K562 (cell line): ENCODE results near the gene RERE. TPM values are rescaled to one million over a fixed set of nuclear protein-coding genes. Genes with fewer than 3 reads are reported as not detected.

Source experiments
- CBFA2T2 ChIP-seq: fragments of 450-650 bp; conservative IDR thresholded peaks from 2 replicates; pipeline ENCODE4 v1.6.1; 2017; ENCODE audit warnings: mild to moderate bottlenecking
- CUX1 ChIP-seq: fragments of 200-800 bp; sonication (Bioruptor generic); IDR thresholded peaks from 2 replicates; pipeline ENCODE4 v1.6.1; 2016; ENCODE audit warnings: missing genetic modification characterization, missing compliant biosample characterization
- ETV6 ChIP-seq, 3 experiments: fragments of 150-350 bp in 1 of 3; sonication (generic) in 1 of 3; formaldehyde crosslinking in 1 of 3; IDR thresholded peaks; 2 replicates each; pipeline versions ENCODE4 v1.6.1 to v1.8.0; 2014 to 2022; ENCODE audit warnings: borderline replicate concordance in 2 of 3, low read depth in 2 of 3, antibody characterized with exemption in 1 of 3, low read length in 1 of 3, mild to moderate bottlenecking in 1 of 3, missing genetic modification reagents in 1 of 3
- HDAC2 ChIP-seq: fragments of 450-650 bp; IDR thresholded peaks from 2 replicates; pipeline ENCODE4 v1.6.1; 2016; ENCODE audit warnings: mild to moderate bottlenecking
- NFIX ChIP-seq: fragments of 250-450 bp; sonication (Bioruptor Pico); IDR thresholded peaks from 2 replicates; pipeline ENCODE4 v1.4.0; 2020; ENCODE audit warnings: low read depth, mild to moderate bottlenecking, moderate library complexity
- NFXL1 ChIP-seq: fragments of 450-650 bp; formaldehyde crosslinking; IDR thresholded peaks from 2 replicates; pipeline ENCODE4 v1.4.0; 2021; ENCODE audit warnings: mild to moderate bottlenecking
- PHF20 ChIP-seq: fragments of 450-650 bp; IDR thresholded peaks from 2 replicates; pipeline ENCODE4 v1.6.1; 2018; ENCODE audit not compliant: partially characterized antibody
- REST ChIP-seq, 2 experiments: fragments of 450-650 bp; formaldehyde crosslinking in 1 of 2; IDR thresholded peaks; 2 replicates each; pipeline versions ENCODE4 v1.4.0 to v1.6.1; 2014 to 2020; ENCODE audit warnings: mild to moderate bottlenecking in 2 of 2, borderline replicate concordance in 1 of 2, low read depth in 1 of 2
- SUPT5H ChIP-seq: fragments of 450-650 bp; IDR thresholded peaks from 2 replicates; pipeline ENCODE4 v1.6.1; 2016
- TEAD1 ChIP-seq, 2 experiments: fragments of 450-650 bp in 1 of 2; sonication (generic) in 1 of 2; formaldehyde crosslinking; IDR thresholded peaks; 2 replicates each; pipeline versions ENCODE4 v1.4.0 to v1.8.0; 2020 to 2022; ENCODE audit warnings: mild to moderate bottlenecking in 2 of 2, missing genetic modification reagents in 1 of 2
- ZNF165 ChIP-seq: fragments of 250-450 bp; sonication (Bioruptor Pico); IDR thresholded peaks from 2 replicates; pipeline ENCODE4 v1.4.0; 2020; ENCODE audit warnings: borderline replicate concordance
- ZNF24 ChIP-seq: fragments of 450-650 bp; IDR thresholded peaks from 2 replicates; pipeline ENCODE4 v1.6.1; 2016
- ZNF79 ChIP-seq: fragments of 250-450 bp; sonication (Bioruptor Pico); IDR thresholded peaks from 2 replicates; pipeline ENCODE4 v1.4.0; 2020; ENCODE audit warnings: low read depth, mild to moderate bottlenecking, moderate library complexity
- polyA plus RNA-seq, 8 experiments: library from polyadenylated mRNA; depleted of rRNA in 4 of 8; stranded (reverse) in 5 of 8; unstranded in 3 of 8; fragments of >200 nt; fragmentation: Nextera tagmentation in 2 of 8; fragmentation: Illumina TruSeq in 1 of 8; extraction: Ambion mirVana in 2 of 8; extraction: Trizol in 1 of 8; gene quantifications; 2 replicates each; pipeline versions ENCODE4 v1.2.1 to v1.2.3, GENCODE V29; 2011 to 2014; ENCODE audit warnings: inconsistent platforms in 1 of 8, missing spikeins in 1 of 8
- total RNA-seq, 7 experiments: library from RNA; depleted of rRNA in 6 of 7; stranded (reverse); fragments of >200 nt in 6 of 7; fragmentation: Illumina TruSeq in 2 of 7; extraction: Trizol in 2 of 7; gene quantifications; 2 replicates each; pipeline versions ENCODE4 v1.2.1 to v1.2.3, GENCODE V29; 2011 to 2021; ENCODE audit warnings: low replicate concordance in 1 of 7

RERE gene
- total and polyA plus RNA-seq, 9 of the 15 experiments (the other 6 are each of a cell fraction or from before 2014, with no cell fraction given) = 3.0 to 51.5 (median 13.4) TPM

DNA sequence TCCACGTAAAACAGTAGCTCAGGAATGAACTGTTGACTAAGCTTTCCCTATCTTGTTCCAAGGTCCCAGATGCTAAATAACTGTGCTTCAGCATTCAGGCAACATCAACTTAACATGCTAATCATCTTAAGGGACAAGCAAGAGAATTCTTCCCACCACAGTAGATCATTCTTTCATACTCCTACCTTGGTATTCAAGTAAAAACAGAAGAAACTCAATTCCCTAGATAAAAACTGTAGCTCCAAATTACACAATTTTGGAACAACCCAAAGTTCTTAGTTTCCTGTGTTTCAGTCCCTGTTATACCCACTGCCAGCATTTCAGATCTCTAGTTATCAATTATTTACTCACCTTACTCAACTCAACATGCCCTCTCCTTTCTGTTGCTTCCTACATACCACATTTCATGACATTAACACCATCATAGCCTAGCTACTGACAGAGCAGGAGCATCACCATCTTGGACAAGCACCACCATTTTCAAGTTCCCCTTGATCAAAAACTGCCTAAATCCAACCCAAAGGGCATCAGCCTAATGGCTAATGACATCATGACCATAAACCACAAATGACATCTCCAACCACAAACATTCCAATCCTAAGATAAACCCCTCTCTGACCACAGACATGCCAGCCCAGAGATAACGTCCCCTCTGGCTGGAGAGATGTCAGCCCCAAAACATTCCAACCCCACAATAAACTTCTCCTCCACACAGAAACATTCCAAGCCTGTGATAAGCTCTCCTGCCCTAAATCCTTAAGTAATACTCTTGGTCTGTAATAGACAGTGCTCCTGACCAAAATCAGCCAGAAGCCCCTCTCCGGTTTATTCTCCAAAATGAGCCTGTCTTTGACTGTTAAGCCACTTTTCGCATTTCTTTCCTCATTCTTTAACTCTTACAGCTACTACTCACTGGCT is 191.2 kb downstream of the RERE start (continued):
- TF ChIP-seq REST (IDR thresholded peaks at IDR 0.05; ENCODE audit: borderline replicate concordance) (peak; percentile 32; the same call in 1 of the 2 replicates), REST (CRISPR knock-in tag; IDR thresholded peaks at IDR 0.05; ENCODE audit: low read depth) (no peak), SUPT5H (no peak), CUX1 (CRISPR knock-in tag) (peak; percentile 68; the same call in 1 of the 2 replicates), NFIX (CRISPR knock-in tag) (no peak), ZNF165 (no peak), TEAD1 (CRISPR knock-in tag; IDR thresholded peaks at IDR 0.05) (peak; percentile 100), HDAC2 (peak; percentile 99), NFXL1 (CRISPR knock-in tag) (no peak), ETV6 (IDR thresholded peaks at IDR 0.05; ENCODE audit: borderline replicate concordance in 1 of 2, low read depth in 2 of 2, low read length in 1 of 2) (no peak), ETV6 (CRISPR knock-in tag; IDR thresholded peaks at IDR 0.05; ENCODE audit: borderline replicate concordance) (no peak), ZNF79 (CRISPR knock-in tag) (0 out of 2 replicates have a peak, but pooled peaks have one; percentile 43), ZNF24 (no peak), PHF20 (no peak), CBFA2T2 (peak; percentile 92)
